GM12878 (cell line): ENCODE data around the gene RIC1. TPM values are rescaled to one million over a fixed set of nuclear protein-coding genes. Genes with fewer than 3 reads are reported as not detected.

Experiments used
- ATAC-seq: fragments of 200-7000 bp; cut with Tn5 transposase; 3 replicates; pipeline ENCODE4 v1.9.1; 2020; ENCODE audit warnings: mild to moderate bottlenecking, moderate library complexity
- BruUV-seq: library from RNA; stranded (reverse); fragments of 400-500 nt; replicated peaks from 2 replicates; lab custom pipeline; 2021; lab: Mats Ljungman, UMichigan
- CTCF ChIA-PET: fragments of 300-600 bp; sonication (Branson Sonifier 250); formaldehyde crosslinking; extraction: SDS; loops from one replicate; lab custom pipeline; 2021; ENCODE audit warnings: inconsistent platforms; lab: Yijun Ruan, JAX
- POLR2A ChIA-PET: fragments of 350-600 bp; formaldehyde crosslinking; extraction: SDS; loops from one replicate; lab custom pipeline; 2021; ENCODE audit warnings: inconsistent platforms; lab: Charles Lee
- RAD21 ChIA-PET: fragments of 300-600 bp; sonication (Branson Sonifier 250); formaldehyde crosslinking; loops from one replicate; lab custom pipeline; 2023; ENCODE audit warnings: antibody characterized with exemption; ENCODE audit not compliant: unreplicated experiment; lab: Charles Lee
- SMC1A ChIA-PET: fragments of 300-600 bp; sonication (Branson Sonifier 250); formaldehyde crosslinking; loops from one replicate; lab custom pipeline; 2023; ENCODE audit not compliant: unreplicated experiment, uncharacterized antibody; lab: Charles Lee
- DNase-seq: peaks from one replicate; pipeline ENCODE4 v3.0.0-alpha.2; 2011; ENCODE audit warnings: low read depth, low spot score
- FAIRE-seq: peaks from 3 replicates; lab custom pipeline; 2011; peaks lifted over from hg19 to GRCh38; lab: Jason Lieb, UNC
- H2AFZ ChIP-seq: 2 replicates; pipeline ENCODE4 v1.6.0; 2011; ENCODE audit warnings: low read depth, low read length, control low read depth; ENCODE audit not compliant: control insufficient read depth
- H3K27ac ChIP-seq: 2 replicates; pipeline ENCODE4 v1.5.1; 2011; ENCODE audit warnings: control low read depth; ENCODE audit not compliant: control insufficient read depth, insufficient read depth
- H3K27me3 ChIP-seq, 2 experiments: replicated peaks in 1 of 2; 2 replicates each; pipeline versions ENCODE4 v1.6.0 to v1.6.1; 2011; ENCODE audit warnings: low read length in 1 of 2; ENCODE audit not compliant: control insufficient read depth in 2 of 2, insufficient read depth in 2 of 2
- H3K36me3 ChIP-seq, 2 experiments: 2 replicates each; pipeline ENCODE4 v1.5.1; 2011; ENCODE audit warnings: low read length in 1 of 2; ENCODE audit not compliant: control insufficient read depth in 2 of 2, insufficient read depth in 2 of 2
- H3K4me1 ChIP-seq: 2 replicates; pipeline ENCODE4 v1.6.1; 2011; ENCODE audit warnings: mild to moderate bottlenecking, low read length, moderate library complexity, mixed read lengths; ENCODE audit not compliant: control insufficient read depth, insufficient read depth
- H3K4me2 ChIP-seq: 2 replicates; pipeline ENCODE4 v1.6.0; 2011; ENCODE audit warnings: control low read depth; ENCODE audit not compliant: control insufficient read depth, insufficient read depth
- H3K4me3 ChIP-seq: fragments of 200-600 bp; sonication (generic); 2 replicates; pipeline ENCODE4 v1.5.1; 2016
- H3K79me2 ChIP-seq: 2 replicates; pipeline ENCODE4 v1.6.0; 2011; ENCODE audit warnings: low read length; ENCODE audit not compliant: control insufficient read depth, insufficient read depth
- H3K9ac ChIP-seq: 2 replicates; pipeline ENCODE4 v1.8.0; 2011; ENCODE audit warnings: low read length, control low read depth, mixed read lengths; ENCODE audit not compliant: control insufficient read depth, insufficient read depth
- H3K9me3 ChIP-seq: replicated peaks from 3 replicates; pipeline ENCODE4 v1.5.1; 2011; ENCODE audit warnings: mild to moderate bottlenecking, low read length; ENCODE audit not compliant: control insufficient read depth, insufficient read depth
- H4K20me1 ChIP-seq: 2 replicates; pipeline ENCODE4 v1.6.0; 2011; ENCODE audit not compliant: control insufficient read depth, insufficient read depth
- CEBPB ChIP-seq, 2 experiments: fragments of 150-350 bp in 1 of 2; IDR thresholded peaks; 2 replicates each; pipeline ENCODE4 v1.6.1; 2012 to 2014; ENCODE audit warnings: low read depth in 2 of 2, low read length in 2 of 2, borderline replicate concordance in 1 of 2, inconsistent platforms in 1 of 2
- E2F4 ChIP-seq: IDR thresholded peaks from 2 replicates; pipeline ENCODE4 v1.6.1; 2012; ENCODE audit warnings: low read depth, low read length, improper control_type of control experiment
- MEF2A ChIP-seq: IDR thresholded peaks from 2 replicates; pipeline ENCODE4 v1.6.1; 2011; ENCODE audit warnings: low read depth, mild to moderate bottlenecking, low read length, moderate library complexity; ENCODE audit not compliant: insufficient read depth
- MXI1 ChIP-seq: fragments of 150-350 bp; IDR thresholded peaks from 2 replicates; pipeline ENCODE4 v1.6.1; 2011; ENCODE audit warnings: low read depth, mild to moderate bottlenecking, inconsistent platforms, low read length, improper control_type of control experiment
- POLR2AphosphoS2 ChIP-seq: IDR thresholded peaks from 2 replicates; pipeline ENCODE4 v1.6.1; 2011; ENCODE audit warnings: low read depth, mild to moderate bottlenecking, low read length, improper control_type of control experiment, moderate library complexity
- RFX5 ChIP-seq: IDR thresholded peaks from 2 replicates; pipeline ENCODE4 v1.6.1; 2011; ENCODE audit warnings: low read depth, low read length, improper control_type of control experiment
- ZBTB11 ChIP-seq: fragments of 450-650 bp; formaldehyde crosslinking; IDR thresholded peaks from 2 replicates; pipeline ENCODE4 v1.5.0; 2022; ENCODE audit warnings: mild to moderate bottlenecking, missing genetic modification characterization
- ZNF217 ChIP-seq: fragments of 450-650 bp; IDR thresholded peaks from 2 replicates; pipeline ENCODE4 v1.6.1; 2017; ENCODE audit warnings: antibody characterized with exemption, mild to moderate bottlenecking
- WGBS: methylation state at CpG from one replicate; pipeline ENCODE4 v1.1.6; 2016; ENCODE audit warnings: low lambda C conversion rate; ENCODE audit not compliant: insufficient replicate concordance, insufficient coverage; ENCODE audit errors: missing lambda C conversion rate; 5-methylcytosine and 5-hydroxymethylcytosine counted together
- in situ Hi-C: fragments of 300-500 bp; cut with MboI; formaldehyde crosslinking; loops from 9 replicates; pipeline ENCODE4 v1.14.3; 2018; ENCODE audit warnings: mixed read lengths
- intact Hi-C: fragments of 100-400 bp; cut with micrococcal nuclease; formaldehyde crosslinking; loops from one replicate; pipeline ENCODE4 v1.14.2; 2022; ENCODE audit not compliant: unreplicated experiment
- polyA plus RNA-seq, 11 experiments: library from polyadenylated mRNA; depleted of rRNA in 4 of 11; unstranded in 6 of 11; stranded (reverse) in 5 of 11; fragments of >200 nt; fragmentation: Nextera tagmentation in 4 of 11; fragmentation: Illumina TruSeq in 1 of 11; extraction: Ambion mirVana in 4 of 11; extraction: Trizol in 1 of 11; gene quantifications; 1 replicate in 1 of 11; 2 replicates in 10 of 11; pipeline versions ENCODE4 v1.2.1 to v1.2.3, GENCODE V29; 2011 to 2016; ENCODE audit warnings: inconsistent platforms in 2 of 11, missing spikeins in 2 of 11, low read depth in 1 of 11
- total RNA-seq, 4 experiments: library from RNA; depleted of rRNA in 3 of 4; stranded (reverse); fragments of >200 nt in 3 of 4; fragmentation: Illumina TruSeq in 1 of 4; extraction: Trizol in 1 of 4; gene quantifications; 2 replicates each; pipeline versions ENCODE4 v1.2.1 to v1.2.3, GENCODE V29; 2013 to 2021

RIC1 gene
- total and polyA plus RNA-seq, 10 of the 15 experiments (the other 5 are each of a cell fraction or from before 2014, with no cell fraction given): 6.2 to 59.8 (median 33.3) TPM

DNA sequence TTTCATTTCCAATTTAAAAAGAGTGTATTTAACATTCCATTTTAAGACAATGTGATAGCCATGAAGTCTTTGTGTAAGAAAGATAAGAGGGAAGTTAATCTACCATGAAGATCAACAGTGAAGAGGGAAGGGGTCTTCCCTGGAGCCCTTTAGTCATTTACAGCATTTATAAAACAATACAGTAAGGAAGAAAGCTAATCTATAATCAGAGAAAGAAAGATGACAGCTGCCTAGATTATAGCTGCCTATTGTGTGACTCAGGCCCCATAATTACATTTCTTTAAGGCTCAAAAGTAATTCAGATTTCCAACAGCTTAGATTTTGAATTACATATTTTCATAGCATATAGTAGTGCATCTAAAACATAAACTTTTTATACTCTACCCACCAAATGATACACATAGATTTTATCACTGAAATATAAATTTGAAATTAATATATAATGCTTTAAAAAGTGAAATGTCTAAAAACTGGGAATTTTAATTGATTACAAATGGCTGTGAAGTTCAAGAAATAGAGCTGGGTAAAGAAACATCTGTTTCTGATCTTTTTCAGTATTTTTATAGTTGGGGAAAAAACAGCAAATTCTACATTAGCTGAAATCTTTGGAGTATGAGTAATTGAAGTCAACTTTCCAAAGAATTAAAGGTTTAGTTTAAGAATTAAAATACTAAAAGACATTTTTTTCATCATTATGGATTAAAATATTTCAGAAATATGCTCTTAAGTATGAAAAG, 89.6 kb downstream of the RIC1 start:
- Histone ChIP-seq H4K20me1 (no peaks in the 10 kb centered on the region), H3K27me3 (no peaks in the 10 kb centered on the region), H3K79me2 (no peaks in the 10 kb centered on the region), H3K4me3 (no peak overlapping the region), H2AFZ (no peak overlapping the region), H3K9me3 (no peaks in the 10 kb centered on the region; the same call in 2 of the 3 replicates), H3K4me1 (no peaks in the 10 kb centered on the region), H3K36me3 (peaks cover 7 to 30% of the 10 kb centered on the region in 2 experiments), H3K27ac (no peak overlapping the region), H3K9ac (no peak overlapping the region), H3K4me2 (no peak overlapping the region)
- ChIA-PET RAD21 (interaction anchor here (0.7 to 1.8 kb wide), 3 partner anchors 91 to 110 kb away, joined by 3 to 6 read pairs (median 4); no protein-coding TSS in a partner anchor), CTCF (interaction anchor here (0.9 to 1.4 kb wide), 5 partner anchors 10 to 45 kb away, joined by 3 to 5 read pairs (median 4); no protein-coding TSS in a partner anchor), POLR2A (interaction anchor here (0.6 to 0.9 kb wide), 4 partner anchors 14 to 95 kb away, joined by 3 to 4 read pairs (median 4); partner anchors contain the start of gene RIC1), SMC1A (interaction anchor here (0.7 to 2.1 kb wide), 10 partner anchors 9 to 336 kb away, joined by 3 to 5 read pairs (median 3); no protein-coding TSS in a partner anchor)
- peak; percentile 31 for FAIRE-seq
- TF ChIP-seq ZNF217: no peak
- no TSS peak for BruUV-seq
- ATAC-seq: no peak
- in situ Hi-C loops: no loop called here
- intact Hi-C loops: no loop called here
- no peak for DNase-seq

DNA sequence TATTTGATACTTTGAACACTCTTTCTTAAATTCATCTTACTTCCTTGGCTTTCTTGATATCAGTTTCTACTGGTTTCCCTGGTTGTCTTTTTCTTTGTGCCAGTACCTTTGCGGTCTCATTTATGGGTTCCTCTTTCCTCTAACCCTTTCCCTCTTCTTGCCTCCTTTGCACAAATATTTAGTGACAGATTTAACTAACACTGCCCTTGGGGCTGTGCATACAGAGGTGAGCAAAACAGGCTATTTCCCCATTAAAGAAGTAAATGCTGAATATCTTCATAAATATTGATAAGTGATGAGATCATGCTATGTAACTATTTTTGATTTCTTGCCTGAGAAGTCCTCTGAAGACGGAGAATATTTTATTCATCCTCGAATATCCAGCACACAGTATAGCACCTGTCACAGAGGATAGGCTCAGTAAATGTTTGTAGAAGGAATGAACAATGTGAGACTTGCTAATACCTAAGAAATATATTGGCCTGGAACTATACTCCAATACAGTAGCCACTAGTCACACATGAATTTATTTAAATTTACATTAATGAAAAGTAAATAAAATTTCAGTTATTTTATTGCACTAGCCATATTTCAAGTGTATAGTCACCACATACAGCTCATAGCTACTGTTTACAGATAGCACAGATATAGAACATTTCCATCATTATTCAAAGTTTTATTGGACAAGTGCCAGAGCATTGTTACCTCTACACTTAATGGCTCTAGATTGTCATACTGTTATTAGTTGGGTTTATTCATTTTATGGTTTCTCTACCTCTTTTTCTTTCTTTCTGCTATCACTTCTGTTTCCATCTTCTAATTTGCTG, 90.4 kb downstream of the RIC1 start:
- H4K20me1 ChIP-seq: no peaks in the 10 kb centered on the region
- 79% methylated on average over 3 of the region's 3 CpGs for WGBS
- no peaks in the 10 kb centered on the region for H3K27me3 ChIP-seq
- POLR2A ChIA-PET: no interaction called here
- no peak overlapping the region for H3K4me2 ChIP-seq
- RAD21 ChIA-PET: interaction anchor here (1.3 to 1.8 kb wide), 2 partner anchors 92 to 110 kb away, joined by 4 to 6 read pairs; no protein-coding TSS in a partner anchor
- H3K36me3 ChIP-seq: peaks cover 7 to 28% of the 10 kb centered on the region in 2 experiments
- peak; percentile 51 for ATAC-seq
- SMC1A ChIA-PET: interaction anchor here (0.9 to 2.1 kb wide), 6 partner anchors 8 to 118 kb away, joined by 3 to 5 read pairs (median 4); no protein-coding TSS in a partner anchor
- H3K79me2 ChIP-seq: no peaks in the 10 kb centered on the region
- H3K4me3 ChIP-seq: no peak overlapping the region
- H3K9me3 ChIP-seq: no peaks in the 10 kb centered on the region; the same call in 2 of the 3 replicates
- CTCF ChIA-PET: interaction anchor here (1.1 kb wide), 1 partner anchor 11 kb away, joined by 3 read pairs; no protein-coding TSS in a partner anchor
- intact Hi-C loops (no loop called here), in situ Hi-C loops (no loop called here)
- H3K9ac ChIP-seq: no peak overlapping the region
- H2AFZ ChIP-seq: no peak overlapping the region
- H3K27ac ChIP-seq: no peak overlapping the region
- BruUV-seq: no TSS peak
- FAIRE-seq: peak; percentile 47
- H3K4me1 ChIP-seq: no peaks in the 10 kb centered on the region
- DNase-seq: no peak
- TF ChIP-seq RFX5 (no peak), E2F4 (no peak), MEF2A (no peak), CEBPB (IDR thresholded peaks at IDR 0.05; ENCODE audit: borderline replicate concordance in 1 of 2, low read depth in 2 of 2, low read length in 2 of 2) (no peak), MXI1 (no peak), POLR2AphosphoS2 (no peak), ZBTB11 (CRISPR knock-in tag) (no peak)
